Measurements from ENCODE around the gene INCENP. TPM values are rescaled to one million over a fixed set of nuclear protein-coding genes. Genes with fewer than 3 reads are reported as not detected.

The INCENP gene
- total and polyA plus RNA-seq, 2 experiments from 2014 or later = 35.6 to 131 TPM

DNA sequence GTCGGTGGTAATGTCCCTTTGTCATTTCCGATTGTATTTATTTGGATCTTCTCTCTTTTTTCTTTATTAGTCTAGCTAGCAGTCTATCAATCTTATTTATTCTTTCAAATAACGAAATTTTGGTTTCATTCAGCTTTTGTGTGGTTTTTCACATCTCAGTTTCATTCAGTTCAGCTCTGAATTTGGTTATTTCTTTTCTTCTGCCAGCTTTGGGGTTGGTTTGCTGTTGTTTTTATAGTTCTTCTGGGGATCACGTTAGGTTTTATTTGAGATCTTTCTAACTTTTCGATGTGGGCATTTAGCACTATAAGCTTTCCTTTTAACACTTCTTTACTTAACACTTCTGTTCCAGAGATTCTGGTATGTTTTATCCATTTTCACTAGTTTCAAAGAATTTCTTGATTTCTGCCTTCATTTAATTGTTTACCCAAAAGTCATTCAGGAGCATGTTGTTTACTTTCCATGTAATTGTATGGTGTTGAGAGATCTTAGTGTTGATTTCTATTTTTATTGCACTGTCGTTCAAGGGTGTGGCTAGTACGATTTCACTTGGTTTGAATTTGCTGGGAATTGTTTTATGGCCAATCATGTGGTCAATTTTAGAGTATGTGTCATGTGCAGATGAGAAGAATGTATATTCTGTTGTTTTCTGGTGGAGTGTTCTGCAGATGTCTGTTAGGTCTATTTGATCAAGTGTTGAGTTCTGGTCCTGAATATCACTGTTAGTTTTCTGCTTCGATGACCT is 58.5 kb downstream of the INCENP start:
- Mint-ChIP-seq H3K27me3 (ENCODE audit: insufficient read depth, low read depth, poor library complexity) (no peaks in the 10 kb centered on the region), H3K4me1 (no peaks in the 10 kb centered on the region), H3K36me3 (ENCODE audit: low read depth) (no peaks in the 10 kb centered on the region), H3K9me3 (no peaks in the 10 kb centered on the region), H3K27ac (no peak overlapping the region), H3K4me3 (no peak overlapping the region)
- no peak overlapping the region for H3K4me2 ChIP-seq
- ATAC-seq (no peak), DNase-seq (ENCODE audit: low spot score) (no peak)
- H3K9me2 ChIP-seq (ENCODE audit: insufficient read depth) = no peaks in the 10 kb centered on the region
- TF ChIP-seq STAT1 (IDR thresholded peaks at IDR 0.05; ENCODE audit: unreplicated experiment) = no peak
- no peak for TF ChIP-seq ZNF331 (CRISPR knock-in tag; IDR thresholded peaks at IDR 0.05; ENCODE audit: low read depth)
- TF ChIP-seq, protein P1, sequence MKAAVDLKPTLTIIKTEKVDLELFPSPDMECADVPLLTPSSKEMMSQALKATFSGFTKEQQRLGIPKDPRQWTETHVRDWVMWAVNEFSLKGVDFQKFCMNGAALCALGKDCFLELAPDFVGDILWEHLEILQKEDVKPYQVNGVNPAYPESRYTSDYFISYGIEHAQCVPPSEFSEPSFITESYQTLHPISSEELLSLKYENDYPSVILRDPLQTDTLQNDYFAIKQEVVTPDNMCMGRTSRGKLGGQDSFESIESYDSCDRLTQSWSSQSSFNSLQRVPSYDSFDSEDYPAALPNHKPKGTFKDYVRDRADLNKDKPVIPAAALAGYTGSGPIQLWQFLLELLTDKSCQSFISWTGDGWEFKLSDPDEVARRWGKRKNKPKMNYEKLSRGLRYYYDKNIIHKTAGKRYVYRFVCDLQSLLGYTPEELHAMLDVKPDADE (IDR thresholded peaks at IDR 0.05) = no peak
- TF ChIP-seq POLR2AphosphoS5 (IDR thresholded peaks at IDR 0.05; ENCODE audit: low read depth) = no peak
- TF ChIP-seq CREB1 (CRISPR knock-in tag; IDR thresholded peaks at IDR 0.05; ENCODE audit: low read depth) = no peak
- TF ChIP-seq EZH2phosphoT487 (IDR thresholded peaks at IDR 0.05; ENCODE audit: unreplicated experiment) = no peak
- no peak for TF ChIP-seq ZNF114 (CRISPR knock-in tag; IDR thresholded peaks at IDR 0.05)
- TF ChIP-seq NANOG (IDR thresholded peaks at IDR 0.05; ENCODE audit: borderline replicate concordance) = no peak
- no peaks in the 10 kb centered on the region for H3K27me3 ChIP-seq (ENCODE audit: insufficient read depth)
- H2AFZ ChIP-seq = no peak overlapping the region
- no peaks in the 10 kb centered on the region for H3F3A ChIP-seq (replicated peaks; ENCODE audit: low read depth)
- no peaks in the 10 kb centered on the region for H3K4me1 ChIP-seq (ENCODE audit: insufficient read depth)
- no peaks in the 10 kb centered on the region for H4K20me1 ChIP-seq (replicated peaks; ENCODE audit: insufficient read depth)
- H3K27ac ChIP-seq (ENCODE audit: low read depth) = no peak overlapping the region
- H3K36me3 ChIP-seq (ENCODE audit: insufficient read depth) = 0 out of 2 replicates have a peak, but pooled peaks cover 4% of the 10 kb centered on the region
- no peaks in the 10 kb centered on the region for H3K79me2 ChIP-seq (replicated peaks; ENCODE audit: insufficient read depth)
- H3K4me3 ChIP-seq = no peak overlapping the region

DNA sequence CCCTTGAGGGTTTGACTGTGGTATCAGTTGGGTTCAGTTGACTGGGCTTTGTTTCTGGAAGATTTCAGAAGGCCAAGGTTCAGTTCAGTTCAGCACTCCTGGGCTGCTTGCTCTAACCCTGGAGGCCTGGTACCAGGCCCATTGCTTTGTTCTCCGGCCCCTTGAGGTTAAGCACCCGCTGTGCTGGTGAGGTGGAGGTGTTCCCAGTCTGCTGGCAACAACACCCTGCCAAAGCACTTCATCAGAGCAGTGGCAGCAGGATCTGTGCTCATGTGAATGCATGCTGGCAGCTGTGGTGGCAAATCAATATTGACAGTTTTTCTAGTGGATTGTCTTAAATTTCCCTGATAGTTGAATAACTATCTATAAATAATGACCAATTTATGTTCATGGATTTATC is 62.4 kb downstream of the INCENP start:
- no peaks in the 10 kb centered on the region for H3K4me1 ChIP-seq (ENCODE audit: insufficient read depth)
- DNase-seq (ENCODE audit: low spot score) (no peak), ATAC-seq (peak; percentile 70)
- H3K9me2 ChIP-seq (ENCODE audit: insufficient read depth) = no peaks in the 10 kb centered on the region
- no peaks in the 10 kb centered on the region for H3F3A ChIP-seq (replicated peaks; ENCODE audit: low read depth)
- no peaks in the 10 kb centered on the region for H3K4me1 Mint-ChIP-seq
- H3K4me3 ChIP-seq = no peak overlapping the region
- no peaks in the 10 kb centered on the region for H3K36me3 Mint-ChIP-seq (ENCODE audit: low read depth)
- no peak overlapping the region for H3K4me3 Mint-ChIP-seq
- H3K79me2 ChIP-seq (replicated peaks; ENCODE audit: insufficient read depth) = no peaks in the 10 kb centered on the region
- H3K36me3 ChIP-seq (ENCODE audit: insufficient read depth) = 0 out of 2 replicates have a peak, but pooled peaks cover 4% of the 10 kb centered on the region
- no peaks in the 10 kb centered on the region for H4K20me1 ChIP-seq (replicated peaks; ENCODE audit: insufficient read depth)
- no peak overlapping the region for H3K27ac Mint-ChIP-seq
- H3K27me3 ChIP-seq (ENCODE audit: insufficient read depth) = no peaks in the 10 kb centered on the region
- H3K4me2 ChIP-seq = no peak overlapping the region
- H3K9me3 Mint-ChIP-seq = no peaks in the 10 kb centered on the region
- H2AFZ ChIP-seq = no peak overlapping the region; the same call in 1 of the 2 replicates
- no peak overlapping the region for H3K27ac ChIP-seq (ENCODE audit: low read depth)
- H3K27me3 Mint-ChIP-seq (ENCODE audit: insufficient read depth, low read depth, poor library complexity) = no peaks in the 10 kb centered on the region
- no peak for TF ChIP-seq EZH2 (IDR thresholded peaks at IDR 0.05; ENCODE audit: low read depth, unreplicated experiment)
- TF ChIP-seq EZH2phosphoT487 (IDR thresholded peaks at IDR 0.05; ENCODE audit: unreplicated experiment) = no peak
- TF ChIP-seq, protein P2, sequence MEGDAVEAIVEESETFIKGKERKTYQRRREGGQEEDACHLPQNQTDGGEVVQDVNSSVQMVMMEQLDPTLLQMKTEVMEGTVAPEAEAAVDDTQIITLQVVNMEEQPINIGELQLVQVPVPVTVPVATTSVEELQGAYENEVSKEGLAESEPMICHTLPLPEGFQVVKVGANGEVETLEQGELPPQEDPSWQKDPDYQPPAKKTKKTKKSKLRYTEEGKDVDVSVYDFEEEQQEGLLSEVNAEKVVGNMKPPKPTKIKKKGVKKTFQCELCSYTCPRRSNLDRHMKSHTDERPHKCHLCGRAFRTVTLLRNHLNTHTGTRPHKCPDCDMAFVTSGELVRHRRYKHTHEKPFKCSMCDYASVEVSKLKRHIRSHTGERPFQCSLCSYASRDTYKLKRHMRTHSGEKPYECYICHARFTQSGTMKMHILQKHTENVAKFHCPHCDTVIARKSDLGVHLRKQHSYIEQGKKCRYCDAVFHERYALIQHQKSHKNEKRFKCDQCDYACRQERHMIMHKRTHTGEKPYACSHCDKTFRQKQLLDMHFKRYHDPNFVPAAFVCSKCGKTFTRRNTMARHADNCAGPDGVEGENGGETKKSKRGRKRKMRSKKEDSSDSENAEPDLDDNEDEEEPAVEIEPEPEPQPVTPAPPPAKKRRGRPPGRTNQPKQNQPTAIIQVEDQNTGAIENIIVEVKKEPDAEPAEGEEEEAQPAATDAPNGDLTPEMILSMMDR (conservative IDR thresholded peaks at IDR 0.05; ENCODE audit: low read depth in 2 of 2) = no peak
- TF ChIP-seq ZNF114 (CRISPR knock-in tag; IDR thresholded peaks at IDR 0.05) = no peak
- TF ChIP-seq, protein P1 (IDR thresholded peaks at IDR 0.05) = no peak
- no peak for TF ChIP-seq ZNF331 (CRISPR knock-in tag; IDR thresholded peaks at IDR 0.05; ENCODE audit: low read depth)
- TF ChIP-seq, protein P3, sequence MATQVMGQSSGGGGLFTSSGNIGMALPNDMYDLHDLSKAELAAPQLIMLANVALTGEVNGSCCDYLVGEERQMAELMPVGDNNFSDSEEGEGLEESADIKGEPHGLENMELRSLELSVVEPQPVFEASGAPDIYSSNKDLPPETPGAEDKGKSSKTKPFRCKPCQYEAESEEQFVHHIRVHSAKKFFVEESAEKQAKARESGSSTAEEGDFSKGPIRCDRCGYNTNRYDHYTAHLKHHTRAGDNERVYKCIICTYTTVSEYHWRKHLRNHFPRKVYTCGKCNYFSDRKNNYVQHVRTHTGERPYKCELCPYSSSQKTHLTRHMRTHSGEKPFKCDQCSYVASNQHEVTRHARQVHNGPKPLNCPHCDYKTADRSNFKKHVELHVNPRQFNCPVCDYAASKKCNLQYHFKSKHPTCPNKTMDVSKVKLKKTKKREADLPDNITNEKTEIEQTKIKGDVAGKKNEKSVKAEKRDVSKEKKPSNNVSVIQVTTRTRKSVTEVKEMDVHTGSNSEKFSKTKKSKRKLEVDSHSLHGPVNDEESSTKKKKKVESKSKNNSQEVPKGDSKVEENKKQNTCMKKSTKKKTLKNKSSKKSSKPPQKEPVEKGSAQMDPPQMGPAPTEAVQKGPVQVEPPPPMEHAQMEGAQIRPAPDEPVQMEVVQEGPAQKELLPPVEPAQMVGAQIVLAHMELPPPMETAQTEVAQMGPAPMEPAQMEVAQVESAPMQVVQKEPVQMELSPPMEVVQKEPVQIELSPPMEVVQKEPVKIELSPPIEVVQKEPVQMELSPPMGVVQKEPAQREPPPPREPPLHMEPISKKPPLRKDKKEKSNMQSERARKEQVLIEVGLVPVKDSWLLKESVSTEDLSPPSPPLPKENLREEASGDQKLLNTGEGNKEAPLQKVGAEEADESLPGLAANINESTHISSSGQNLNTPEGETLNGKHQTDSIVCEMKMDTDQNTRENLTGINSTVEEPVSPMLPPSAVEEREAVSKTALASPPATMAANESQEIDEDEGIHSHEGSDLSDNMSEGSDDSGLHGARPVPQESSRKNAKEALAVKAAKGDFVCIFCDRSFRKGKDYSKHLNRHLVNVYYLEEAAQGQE (IDR thresholded peaks at IDR 0.05; ENCODE audit: unreplicated experiment) = no peak
- no peak for TF ChIP-seq STAT1 (IDR thresholded peaks at IDR 0.05; ENCODE audit: unreplicated experiment)
- no peak for TF ChIP-seq JUNB (IDR thresholded peaks at IDR 0.05; ENCODE audit: unreplicated experiment)
- TF ChIP-seq NANOG (IDR thresholded peaks at IDR 0.05; ENCODE audit: borderline replicate concordance) = no peak

Data from GM23338 (cell line).